GM21619 (cell line): ENCODE data around the gene TSPEAR.

ENCODE experiments used
- ATAC-seq: cut with Tn5 transposase; IDR thresholded peaks from one replicate; pipeline ENCODE4 v1.9.1; 2021; ENCODE audit not compliant: unreplicated experiment

TSPEAR gene

GRCh38 chr21:44723177-44724131 lies 12.1 kb upstream of the TSPEAR start:
- no peak for ATAC-seq

DNA sequence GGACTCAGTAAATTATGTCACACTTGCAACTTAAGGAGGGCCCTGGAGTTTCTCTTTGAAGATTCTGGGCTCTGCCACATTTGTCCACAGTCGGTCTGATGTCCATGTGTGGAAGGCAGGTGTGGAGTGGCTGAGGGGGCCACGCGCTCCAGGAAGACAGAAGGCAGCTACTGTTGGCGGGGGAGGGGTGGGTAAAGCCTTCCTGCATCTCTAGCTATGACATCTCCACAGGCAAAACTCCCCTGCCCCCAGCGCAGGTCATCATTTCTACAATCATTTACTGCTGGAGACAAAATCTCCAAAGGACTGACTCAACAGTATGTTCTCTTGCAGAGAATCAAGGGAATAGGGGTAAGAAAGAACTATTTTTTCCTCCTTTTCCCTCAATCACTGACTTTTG lies 11.4 kb upstream of the TSPEAR start:
- ATAC-seq = no peak

GRCh38 chr21:44720170-44720569 lies 8.8 kb upstream of the TSPEAR start:
- no peak for ATAC-seq

- no peak for ATAC-seq
Measured at GRCh38 chr21:44718571-44718970, 7.2 kb upstream of the TSPEAR start.

DNA sequence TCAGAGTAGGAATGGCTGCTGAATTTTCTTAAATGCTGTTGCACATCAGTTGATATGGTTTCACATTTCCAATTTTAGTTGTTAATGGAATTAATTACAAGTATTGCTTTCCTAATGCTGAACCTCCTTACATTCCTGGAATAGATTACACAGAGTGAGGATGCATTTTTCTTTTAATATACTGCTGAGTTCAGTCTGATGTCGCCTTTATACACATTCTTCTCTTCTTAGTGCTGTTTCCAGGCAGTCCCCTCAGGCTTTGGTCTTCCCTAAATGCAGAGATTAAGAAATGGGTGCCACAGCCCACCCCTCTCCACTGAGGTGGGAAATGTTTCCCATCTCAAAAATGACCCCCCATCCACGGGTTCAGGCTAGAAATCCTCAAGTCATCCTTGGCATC lies 6.7 kb upstream of the TSPEAR start:
- ATAC-seq = no peak

- ATAC-seq = no peak
Measured at GRCh38 chr21:44716984-44717383, 5.6 kb upstream of the TSPEAR start.

DNA sequence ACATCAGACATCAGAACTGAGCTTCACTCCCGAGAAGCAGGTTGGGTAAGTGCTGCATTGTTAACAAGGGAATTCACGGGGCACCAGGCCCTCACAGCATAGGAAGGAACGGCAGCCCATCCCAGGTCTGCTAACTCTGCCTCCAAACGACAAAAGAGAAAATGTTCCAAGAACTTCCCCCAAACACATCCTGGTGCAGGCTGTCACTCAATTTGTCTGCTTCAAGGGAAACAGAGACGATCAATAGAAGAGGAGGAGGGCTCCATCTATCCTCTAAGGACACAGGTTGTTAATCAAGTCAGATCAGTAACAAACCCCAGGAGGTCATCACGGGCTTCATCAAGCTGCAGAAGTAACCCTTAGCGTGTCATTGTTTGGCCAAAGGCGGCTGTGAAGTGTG lies 3.5 kb upstream of the TSPEAR start:
- ATAC-seq = no peak

DNA sequence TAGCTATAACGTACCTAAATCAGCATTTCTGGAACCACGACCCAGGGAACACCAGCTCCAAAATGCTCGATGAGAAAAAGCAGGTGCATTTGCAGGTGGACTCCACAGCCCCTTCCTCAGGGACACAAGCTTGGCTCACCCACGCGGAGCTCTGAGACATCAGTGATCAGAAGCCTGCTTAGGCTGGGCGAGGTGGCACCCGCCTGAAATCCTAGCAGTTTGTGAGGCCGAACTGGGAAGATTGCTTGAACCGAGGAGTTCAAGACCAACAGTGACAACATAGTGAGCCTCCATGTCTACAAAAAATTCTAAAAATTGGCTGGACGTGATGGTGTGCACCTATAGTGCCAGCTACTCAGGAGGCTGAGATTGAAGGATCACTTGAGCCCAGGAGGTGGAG lies 2.5 kb upstream of the TSPEAR start:
- ATAC-seq = no peak

DNA sequence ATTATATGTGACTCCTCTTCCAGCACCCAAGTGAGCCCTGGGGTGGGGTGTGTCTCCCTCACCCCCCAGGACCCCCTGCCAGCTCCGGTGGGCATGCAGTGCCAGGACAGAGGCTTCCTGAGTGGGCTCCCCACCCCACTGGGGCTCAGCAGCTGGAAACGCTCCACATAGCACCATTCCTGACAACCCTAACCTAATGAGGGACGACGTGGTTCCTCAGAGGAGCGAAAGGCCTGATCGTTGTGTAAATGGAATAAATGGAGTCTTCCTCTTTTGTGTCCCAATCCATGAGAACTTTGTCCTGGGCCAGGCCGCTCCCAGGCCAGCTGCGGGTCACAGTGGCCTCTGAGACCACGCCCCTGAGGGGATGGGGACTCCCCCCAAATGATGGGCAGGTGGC lies 1.8 kb upstream of the TSPEAR start:
- no peak for ATAC-seq

DNA sequence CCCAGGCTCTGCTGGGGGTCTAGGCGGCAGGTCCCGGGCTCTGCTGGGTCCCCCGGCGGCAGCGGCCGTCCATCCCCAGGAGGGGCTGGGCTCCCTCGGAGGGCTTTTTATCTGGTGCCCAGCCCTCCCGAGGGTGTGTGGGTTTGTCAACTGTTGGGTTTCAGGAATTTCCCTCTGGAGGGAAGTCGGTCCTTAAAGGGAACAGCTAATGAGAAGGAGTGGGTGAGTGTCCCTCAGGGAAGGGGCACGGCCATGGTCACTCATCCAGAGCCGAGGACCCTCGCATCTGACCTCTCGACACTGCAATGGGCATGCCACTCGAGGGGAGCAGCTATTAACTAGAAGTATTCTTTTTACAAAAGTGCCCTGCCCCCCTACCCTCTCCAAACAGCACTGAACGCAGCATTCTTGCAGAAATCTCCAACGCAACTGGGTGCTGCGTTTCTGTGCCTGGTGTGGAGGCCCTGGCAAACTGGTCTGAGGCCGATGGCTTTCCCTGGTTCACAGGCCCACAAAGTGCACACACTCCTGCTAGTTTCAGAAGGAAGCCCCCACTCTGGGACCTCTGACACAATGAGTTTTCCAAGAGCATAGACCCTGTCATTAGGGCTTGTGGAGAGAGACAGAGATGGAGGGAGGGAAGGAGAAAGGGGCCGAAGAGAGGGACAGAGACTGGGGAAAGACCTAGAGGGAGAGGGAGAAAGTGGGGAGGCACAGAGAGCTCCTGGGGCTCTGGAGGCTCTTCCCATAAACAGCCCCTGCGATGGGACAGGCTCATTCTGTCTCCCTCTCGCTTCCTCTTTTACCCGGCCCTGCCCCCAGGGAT lies 1.0 kb upstream of the TSPEAR start:
- ATAC-seq = no peak

DNA sequence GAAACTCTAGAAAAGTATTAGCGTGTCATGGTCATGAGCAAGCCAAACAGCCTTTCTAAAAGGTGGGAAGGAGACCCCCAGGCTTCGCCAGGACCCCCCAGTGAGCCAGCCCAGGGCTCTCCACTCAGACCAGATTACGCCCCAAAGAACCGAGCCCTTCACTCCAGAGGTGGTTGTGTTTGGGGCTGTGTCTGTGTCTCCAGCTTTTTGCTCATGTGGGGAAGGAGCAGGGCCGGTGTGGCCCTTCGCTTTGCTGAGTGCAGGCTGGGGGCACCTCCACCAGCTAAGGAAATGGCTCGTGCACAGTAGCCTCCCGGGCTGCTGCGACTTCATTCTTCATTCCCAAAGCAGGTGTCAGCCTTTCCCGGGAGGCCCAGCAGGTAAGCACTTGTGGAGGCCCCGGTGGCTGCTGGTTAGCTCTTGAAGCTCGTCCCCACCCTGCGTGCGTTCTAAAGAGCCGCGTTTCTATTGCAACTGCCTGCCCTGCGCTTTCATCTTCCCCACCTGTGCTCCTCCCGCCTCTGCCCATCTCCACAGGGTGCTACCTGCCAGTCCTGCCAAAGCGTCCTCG lies 531 bp downstream of the TSPEAR start:
- no peak for ATAC-seq

- no peak for ATAC-seq
Measured at GRCh38 chr21:44710294-44710665, 1.1 kb downstream of the TSPEAR start.

GRCh38 chr21:44709426-44710293 lies 1.7 kb downstream of the TSPEAR start:
- no peak for ATAC-seq

GRCh38 chr21:44708866-44709425 lies 2.4 kb downstream of the TSPEAR start:
- ATAC-seq = no peak

DNA sequence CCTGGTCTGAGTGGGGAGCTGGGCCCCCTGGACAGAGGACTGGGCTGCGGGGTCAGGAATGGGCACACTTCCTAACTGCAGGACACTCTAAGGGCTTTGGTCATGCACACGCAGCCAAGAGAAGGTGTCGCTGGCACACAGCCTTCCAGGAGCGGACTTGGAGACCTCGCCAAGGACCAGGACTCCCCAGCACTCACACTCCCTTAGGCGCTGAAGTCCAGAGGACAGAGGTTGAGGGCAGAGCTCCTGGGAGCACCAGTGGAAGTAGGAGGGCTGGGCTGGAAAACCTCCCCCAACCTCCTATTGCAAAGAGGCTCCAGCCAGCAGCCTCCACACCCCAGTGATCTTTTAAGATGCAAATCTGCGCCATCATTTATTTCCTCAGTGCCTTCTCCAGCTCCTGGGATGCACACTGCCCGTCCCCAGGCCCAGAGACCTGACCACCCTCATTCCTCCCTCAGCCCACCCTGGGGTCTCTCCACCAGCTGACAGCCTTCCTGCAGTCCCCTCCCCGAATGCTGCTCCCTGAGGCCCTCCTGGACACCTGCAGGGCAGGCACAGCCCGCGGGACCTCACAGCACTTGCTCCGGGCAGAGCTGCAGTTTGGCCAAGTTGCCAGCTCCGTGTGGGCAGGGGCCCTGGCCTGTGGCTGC lies 3.0 kb downstream of the TSPEAR start:
- ATAC-seq = no peak

DNA sequence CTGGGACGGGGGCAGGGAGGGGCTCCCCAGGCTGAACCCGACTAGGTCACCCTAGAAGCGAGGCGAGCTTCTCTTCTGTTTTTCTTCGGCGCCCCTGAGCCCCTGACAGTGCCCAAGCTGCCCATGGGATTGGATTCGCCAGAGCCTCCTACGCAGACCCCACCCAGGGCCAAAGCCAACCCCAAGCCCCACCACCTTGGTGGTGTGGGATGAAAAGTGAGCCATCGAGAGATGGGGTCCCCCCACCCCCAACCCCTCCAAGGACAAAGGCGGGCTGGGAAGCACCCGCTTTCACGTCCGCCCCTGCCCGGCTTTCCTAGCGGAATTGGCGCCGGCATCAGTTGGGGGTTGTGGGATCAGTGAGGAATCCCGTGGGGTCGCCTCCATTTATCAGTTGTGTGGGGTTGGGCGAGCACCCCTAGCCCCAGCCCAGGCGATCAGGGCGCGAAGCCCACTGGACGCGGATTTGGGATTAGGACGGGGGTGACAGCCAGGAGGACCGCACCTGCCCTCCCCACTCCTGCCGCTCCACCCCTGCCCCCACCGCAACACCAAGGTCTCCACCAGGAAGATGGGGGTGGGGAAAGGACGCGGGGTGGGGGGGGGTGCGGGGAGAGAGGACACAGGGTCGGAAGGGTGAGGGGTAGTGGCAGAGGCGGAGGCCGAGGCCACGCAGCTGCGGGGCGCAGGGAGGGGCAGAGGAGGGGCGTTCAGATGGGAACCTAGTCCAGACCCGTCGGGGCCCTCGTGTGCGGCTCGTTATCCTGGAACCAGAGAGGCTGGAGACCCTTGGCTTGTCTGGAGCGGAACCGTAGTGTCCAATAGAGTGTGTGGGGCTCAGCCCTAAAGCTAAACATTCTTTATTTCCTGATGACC lies 4.4 kb downstream of the TSPEAR start:
- ATAC-seq = no peak

DNA sequence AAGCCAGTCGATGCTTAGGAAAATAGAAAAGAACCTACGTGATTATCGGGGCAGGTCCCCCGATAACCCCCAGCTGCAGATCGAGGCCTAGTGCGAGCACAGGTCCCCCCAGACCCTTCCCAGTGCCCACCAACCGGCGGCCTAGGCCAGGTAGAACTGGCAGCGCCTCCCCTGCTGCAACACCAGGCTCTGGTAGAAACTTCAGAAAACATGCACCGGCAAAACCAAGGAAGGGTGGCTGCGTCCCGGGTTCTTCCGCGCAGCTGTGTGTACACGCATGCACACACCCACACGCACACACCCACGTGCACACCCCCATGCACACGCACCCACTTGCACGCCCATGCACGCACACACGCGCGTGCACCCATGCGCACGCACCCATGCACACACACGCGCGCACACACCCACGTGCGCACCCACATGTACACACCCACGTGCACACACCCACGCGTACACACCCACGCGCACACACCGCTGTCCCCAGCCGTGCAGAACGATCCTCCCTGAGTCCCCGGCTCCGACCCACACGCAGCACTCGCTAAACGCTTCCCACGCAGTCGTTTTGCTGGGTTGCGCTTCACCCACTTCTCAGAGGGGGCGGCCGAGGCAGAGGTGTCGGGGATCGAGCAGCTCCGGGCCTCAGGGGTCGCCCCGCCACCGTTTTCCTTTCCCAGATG lies 5.2 kb downstream of the TSPEAR start:
- ATAC-seq = no peak

- ATAC-seq = no peak
Measured at GRCh38 chr21:44704636-44705001, 6.8 kb downstream of the TSPEAR start.
